HepG2 (cell line): ENCODE measurements around the gene ANKS4B. TPM values are rescaled to one million over a fixed set of nuclear protein-coding genes. Genes with fewer than 3 reads are reported as not detected.

Source experiments
- ARNT ChIP-seq: fragments of 450-650 bp; IDR thresholded peaks from 2 replicates; pipeline ENCODE4 v1.6.1; 2017
- DNMT1 ChIP-seq: sonication (generic); formaldehyde crosslinking; IDR thresholded peaks from 2 replicates; pipeline ENCODE4 v1.5.1; 2020; ENCODE audit warnings: mild to moderate bottlenecking, missing genetic modification reagents
- HOXA5 ChIP-seq: sonication (generic); formaldehyde crosslinking; IDR thresholded peaks from 2 replicates; pipeline ENCODE4 v1.4.0; 2020; ENCODE audit warnings: missing genetic modification reagents
- MTA1 ChIP-seq: sonication (generic); formaldehyde crosslinking; IDR thresholded peaks from 2 replicates; pipeline ENCODE4 v1.4.0; 2020; ENCODE audit warnings: missing genetic modification reagents, mild to moderate bottlenecking, borderline replicate concordance
- RARA ChIP-seq: IDR thresholded peaks from 2 replicates; pipeline ENCODE4 v1.6.1; 2016; ENCODE audit warnings: missing genetic modification reagents, missing compliant biosample characterization
- RARG ChIP-seq: sonication (generic); formaldehyde crosslinking; IDR thresholded peaks from 2 replicates; pipeline ENCODE4 v1.4.0; 2020; ENCODE audit warnings: low read depth, mild to moderate bottlenecking, missing genetic modification reagents
- RCOR2 ChIP-seq: IDR thresholded peaks from 2 replicates; pipeline ENCODE4 v1.6.1; 2016; ENCODE audit warnings: missing biosample characterization, missing genetic modification reagents
- SALL1 ChIP-seq: sonication (generic); formaldehyde crosslinking; IDR thresholded peaks from 2 replicates; pipeline ENCODE4 v1.8.0; 2022; ENCODE audit warnings: mild to moderate bottlenecking, missing genetic modification reagents
- ZFYVE20 ChIP-seq: sonication (generic); formaldehyde crosslinking; IDR thresholded peaks from 2 replicates; pipeline ENCODE4 v1.8.0; 2023; ENCODE audit warnings: low read depth, mild to moderate bottlenecking, moderate library complexity, missing genetic modification reagents, borderline replicate concordance
- ZNF264 ChIP-seq: sonication (generic); formaldehyde crosslinking; IDR thresholded peaks from 2 replicates; pipeline ENCODE4 v1.4.0; 2020; ENCODE audit warnings: missing genetic modification reagents
- ZNF564 ChIP-seq: sonication (generic); formaldehyde crosslinking; IDR thresholded peaks from 2 replicates; pipeline ENCODE4 v1.8.1; 2023; ENCODE audit warnings: mild to moderate bottlenecking, missing genetic modification reagents
- ZNF598 ChIP-seq: sonication (generic); formaldehyde crosslinking; IDR thresholded peaks from 2 replicates; pipeline ENCODE4 v1.5.1; 2020; ENCODE audit warnings: mild to moderate bottlenecking, missing genetic modification reagents, borderline replicate concordance
- ZNF775 ChIP-seq: sonication (generic); formaldehyde crosslinking; IDR thresholded peaks from 2 replicates; pipeline ENCODE4 v1.4.0; 2020; ENCODE audit warnings: missing genetic modification reagents, mild to moderate bottlenecking, moderate library complexity, borderline replicate concordance
- polyA plus RNA-seq, 8 experiments: library from polyadenylated mRNA; depleted of rRNA in 3 of 8; stranded (reverse) in 7 of 8; unstranded in 1 of 8; fragments of >200 nt; fragmentation: Illumina TruSeq in 4 of 8; extraction: Trizol in 4 of 8; gene quantifications; 2 replicates each; pipeline versions ENCODE4 v1.2.1 to v1.2.3, GENCODE V29; 2011 to 2016; ENCODE audit warnings: low read depth in 4 of 8, missing spikeins in 1 of 8, mixed read lengths in 1 of 8; ENCODE audit not compliant: insufficient read depth in 1 of 8
- total RNA-seq, 5 experiments: library from RNA; depleted of rRNA; stranded (reverse); fragments of >200 nt; fragmentation: Illumina TruSeq; extraction: Trizol; gene quantifications; 2 replicates each; pipeline ENCODE4 v1.2.3, GENCODE V29; 2016; ENCODE audit warnings: low read depth in 1 of 5
- TF ChIP-seq, protein P1 (sequence below): sonication (generic); formaldehyde crosslinking; IDR thresholded peaks from 2 replicates; pipeline ENCODE4 v1.5.0; 2020; ENCODE audit warnings: mild to moderate bottlenecking, missing genetic modification reagents
- TF ChIP-seq, protein P2 (sequence below): sonication (generic); formaldehyde crosslinking; IDR thresholded peaks from 2 replicates; pipeline ENCODE4 v1.4.0; 2020; ENCODE audit warnings: mild to moderate bottlenecking, missing genetic modification reagents
- TF ChIP-seq, protein P3 (sequence below): sonication (generic); formaldehyde crosslinking; IDR thresholded peaks from 2 replicates; pipeline ENCODE4 v1.5.0; 2020; ENCODE audit warnings: missing genetic modification reagents
- TF ChIP-seq, protein P4 (sequence below): sonication (generic); formaldehyde crosslinking; conservative IDR thresholded peaks from 2 replicates; pipeline ENCODE4 v1.4.0; 2020; ENCODE audit warnings: missing genetic modification reagents
- TF ChIP-seq, protein P5 (sequence below): sonication (generic); formaldehyde crosslinking; IDR thresholded peaks from 2 replicates; pipeline ENCODE4 v1.4.0; 2020; ENCODE audit warnings: missing genetic modification reagents, mild to moderate bottlenecking, borderline replicate concordance
- TF ChIP-seq, protein P6 (sequence below): sonication (generic); formaldehyde crosslinking; IDR thresholded peaks from 2 replicates; pipeline ENCODE4 v1.4.0; 2020; ENCODE audit warnings: missing genetic modification reagents, borderline replicate concordance

Gene ANKS4B
- total and polyA plus RNA-seq, 2 of the 13 experiments (the other 11 are each of a cell fraction or from before 2014, with no cell fraction given): 6.5 to 30.0 TPM

DNA sequence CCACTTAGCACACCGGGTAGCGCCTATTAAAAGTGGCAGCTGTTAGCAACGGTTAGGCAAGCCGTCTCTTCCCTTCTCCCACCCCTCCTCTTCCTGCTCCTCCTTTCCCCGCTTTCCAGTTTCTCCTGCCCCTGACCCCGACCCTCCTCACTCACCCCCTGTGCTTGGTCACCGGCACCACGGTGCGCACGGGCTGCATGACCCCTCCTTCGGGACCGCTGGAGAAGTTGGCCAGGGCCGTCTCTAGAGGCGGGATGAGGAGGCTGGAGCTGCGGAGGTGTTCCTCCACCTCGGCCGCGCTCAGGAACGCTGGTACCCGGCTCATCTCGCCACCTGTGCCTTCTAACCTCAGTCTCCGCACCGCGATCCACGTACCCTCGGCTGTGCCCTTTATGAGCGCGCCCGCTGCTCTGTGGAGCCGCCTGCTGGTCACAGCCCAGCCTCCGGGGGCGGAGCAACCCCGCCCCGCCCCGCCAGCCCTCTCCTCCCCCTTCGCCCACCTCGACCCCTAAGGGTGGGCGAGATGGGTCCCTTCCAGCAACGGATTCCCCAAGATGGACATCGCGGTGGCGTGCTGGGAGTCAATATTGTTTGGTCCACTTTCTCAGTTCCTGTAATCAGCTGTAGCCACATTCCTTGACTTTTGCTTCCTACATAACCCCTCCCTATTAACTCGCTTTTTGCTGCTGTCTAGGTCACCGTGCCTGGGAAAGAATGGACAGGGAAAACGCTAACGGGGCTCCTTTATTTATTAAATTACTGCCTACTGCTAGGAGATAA is 44.6 kb downstream of the ANKS4B start, which contains the start of gene CRYM (continued):
- TF ChIP-seq, protein P1, sequence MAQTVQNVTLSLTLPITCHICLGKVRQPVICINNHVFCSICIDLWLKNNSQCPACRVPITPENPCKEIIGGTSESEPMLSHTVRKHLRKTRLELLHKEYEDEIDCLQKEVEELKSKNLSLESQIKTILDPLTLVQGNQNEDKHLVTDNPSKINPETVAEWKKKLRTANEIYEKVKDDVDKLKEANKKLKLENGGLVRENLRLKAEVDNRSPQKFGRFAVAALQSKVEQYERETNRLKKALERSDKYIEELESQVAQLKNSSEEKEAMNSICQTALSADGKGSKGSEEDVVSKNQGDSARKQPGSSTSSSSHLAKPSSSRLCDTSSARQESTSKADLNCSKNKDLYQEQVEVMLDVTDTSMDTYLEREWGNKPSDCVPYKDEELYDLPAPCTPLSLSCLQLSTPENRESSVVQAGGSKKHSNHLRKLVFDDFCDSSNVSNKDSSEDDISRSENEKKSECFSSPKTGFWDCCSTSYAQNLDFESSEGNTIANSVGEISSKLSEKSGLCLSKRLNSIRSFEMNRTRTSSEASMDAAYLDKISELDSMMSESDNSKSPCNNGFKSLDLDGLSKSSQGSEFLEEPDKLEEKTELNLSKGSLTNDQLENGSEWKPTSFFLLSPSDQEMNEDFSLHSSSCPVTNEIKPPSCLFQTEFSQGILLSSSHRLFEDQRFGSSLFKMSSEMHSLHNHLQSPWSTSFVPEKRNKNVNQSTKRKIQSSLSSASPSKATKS (CRISPR knock-in tag): no peak
- TF ChIP-seq ZFYVE20 (CRISPR knock-in tag): peak; percentile 65; the same call in 1 of the 2 replicates
- peak; percentile 94 for TF ChIP-seq DNMT1 (CRISPR knock-in tag)
- TF ChIP-seq MTA1 (CRISPR knock-in tag): peak; percentile 93; the same call in 1 of the 2 replicates
- TF ChIP-seq, protein P2, sequence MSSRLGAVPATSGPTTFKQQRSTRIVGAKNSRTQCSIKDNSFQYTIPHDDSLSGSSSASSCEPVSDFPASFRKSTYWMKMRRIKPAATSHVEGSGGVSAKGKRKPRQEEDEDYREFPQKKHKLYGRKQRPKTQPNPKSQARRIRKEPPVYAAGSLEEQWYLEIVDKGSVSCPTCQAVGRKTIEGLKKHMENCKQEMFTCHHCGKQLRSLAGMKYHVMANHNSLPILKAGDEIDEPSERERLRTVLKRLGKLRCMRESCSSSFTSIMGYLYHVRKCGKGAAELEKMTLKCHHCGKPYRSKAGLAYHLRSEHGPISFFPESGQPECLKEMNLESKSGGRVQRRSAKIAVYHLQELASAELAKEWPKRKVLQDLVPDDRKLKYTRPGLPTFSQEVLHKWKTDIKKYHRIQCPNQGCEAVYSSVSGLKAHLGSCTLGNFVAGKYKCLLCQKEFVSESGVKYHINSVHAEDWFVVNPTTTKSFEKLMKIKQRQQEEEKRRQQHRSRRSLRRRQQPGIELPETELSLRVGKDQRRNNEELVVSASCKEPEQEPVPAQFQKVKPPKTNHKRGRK (CRISPR knock-in tag): peak; percentile 71
- 0 out of 2 replicates have a peak, but pooled peaks have one; percentile 56 for TF ChIP-seq RARG (CRISPR knock-in tag)
- peak; percentile 66 for TF ChIP-seq RARA (CRISPR knock-in tag)
- TF ChIP-seq, protein P3, sequence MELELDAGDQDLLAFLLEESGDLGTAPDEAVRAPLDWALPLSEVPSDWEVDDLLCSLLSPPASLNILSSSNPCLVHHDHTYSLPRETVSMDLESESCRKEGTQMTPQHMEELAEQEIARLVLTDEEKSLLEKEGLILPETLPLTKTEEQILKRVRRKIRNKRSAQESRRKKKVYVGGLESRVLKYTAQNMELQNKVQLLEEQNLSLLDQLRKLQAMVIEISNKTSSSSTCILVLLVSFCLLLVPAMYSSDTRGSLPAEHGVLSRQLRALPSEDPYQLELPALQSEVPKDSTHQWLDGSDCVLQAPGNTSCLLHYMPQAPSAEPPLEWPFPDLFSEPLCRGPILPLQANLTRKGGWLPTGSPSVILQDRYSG (CRISPR knock-in tag): no peak
- TF ChIP-seq, protein P4, sequence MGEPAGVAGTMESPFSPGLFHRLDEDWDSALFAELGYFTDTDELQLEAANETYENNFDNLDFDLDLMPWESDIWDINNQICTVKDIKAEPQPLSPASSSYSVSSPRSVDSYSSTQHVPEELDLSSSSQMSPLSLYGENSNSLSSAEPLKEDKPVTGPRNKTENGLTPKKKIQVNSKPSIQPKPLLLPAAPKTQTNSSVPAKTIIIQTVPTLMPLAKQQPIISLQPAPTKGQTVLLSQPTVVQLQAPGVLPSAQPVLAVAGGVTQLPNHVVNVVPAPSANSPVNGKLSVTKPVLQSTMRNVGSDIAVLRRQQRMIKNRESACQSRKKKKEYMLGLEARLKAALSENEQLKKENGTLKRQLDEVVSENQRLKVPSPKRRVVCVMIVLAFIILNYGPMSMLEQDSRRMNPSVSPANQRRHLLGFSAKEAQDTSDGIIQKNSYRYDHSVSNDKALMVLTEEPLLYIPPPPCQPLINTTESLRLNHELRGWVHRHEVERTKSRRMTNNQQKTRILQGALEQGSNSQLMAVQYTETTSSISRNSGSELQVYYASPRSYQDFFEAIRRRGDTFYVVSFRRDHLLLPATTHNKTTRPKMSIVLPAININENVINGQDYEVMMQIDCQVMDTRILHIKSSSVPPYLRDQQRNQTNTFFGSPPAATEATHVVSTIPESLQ: 0 out of 2 replicates have a peak, but pooled peaks have one; percentile 60
- TF ChIP-seq RCOR2 (CRISPR knock-in tag): 0 out of 2 replicates have a peak, but pooled peaks have one; percentile 46
- TF ChIP-seq ARNT: no peak
- 0 out of 2 replicates have a peak, but pooled peaks have one; percentile 24 for TF ChIP-seq ZNF264 (CRISPR knock-in tag)
- TF ChIP-seq, protein P5, sequence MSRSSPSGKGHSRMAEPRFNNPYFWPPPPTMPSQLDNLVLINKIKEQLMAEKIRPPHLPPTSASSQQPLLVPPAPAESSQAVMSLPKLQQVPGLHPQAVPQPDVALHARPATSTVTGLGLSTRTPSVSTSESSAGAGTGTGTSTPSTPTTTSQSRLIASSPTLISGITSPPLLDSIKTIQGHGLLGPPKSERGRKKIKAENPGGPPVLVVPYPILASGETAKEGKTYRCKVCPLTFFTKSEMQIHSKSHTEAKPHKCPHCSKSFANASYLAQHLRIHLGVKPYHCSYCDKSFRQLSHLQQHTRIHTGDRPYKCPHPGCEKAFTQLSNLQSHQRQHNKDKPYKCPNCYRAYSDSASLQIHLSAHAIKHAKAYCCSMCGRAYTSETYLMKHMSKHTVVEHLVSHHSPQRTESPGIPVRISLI (CRISPR knock-in tag): peak; percentile 78; the same call in 1 of the 2 replicates
- peak; percentile 70; the same call in 1 of the 2 replicates for TF ChIP-seq ZNF775 (CRISPR knock-in tag)
- peak; percentile 37; the same call in 1 of the 2 replicates for TF ChIP-seq ZNF564 (CRISPR knock-in tag)
- peak; percentile 72; the same call in 1 of the 2 replicates for TF ChIP-seq HOXA5 (CRISPR knock-in tag)
- TF ChIP-seq, protein P6, sequence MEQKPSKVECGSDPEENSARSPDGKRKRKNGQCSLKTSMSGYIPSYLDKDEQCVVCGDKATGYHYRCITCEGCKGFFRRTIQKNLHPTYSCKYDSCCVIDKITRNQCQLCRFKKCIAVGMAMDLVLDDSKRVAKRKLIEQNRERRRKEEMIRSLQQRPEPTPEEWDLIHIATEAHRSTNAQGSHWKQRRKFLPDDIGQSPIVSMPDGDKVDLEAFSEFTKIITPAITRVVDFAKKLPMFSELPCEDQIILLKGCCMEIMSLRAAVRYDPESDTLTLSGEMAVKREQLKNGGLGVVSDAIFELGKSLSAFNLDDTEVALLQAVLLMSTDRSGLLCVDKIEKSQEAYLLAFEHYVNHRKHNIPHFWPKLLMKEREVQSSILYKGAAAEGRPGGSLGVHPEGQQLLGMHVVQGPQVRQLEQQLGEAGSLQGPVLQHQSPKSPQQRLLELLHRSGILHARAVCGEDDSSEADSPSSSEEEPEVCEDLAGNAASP (CRISPR knock-in tag): peak; percentile 84
- TF ChIP-seq ZNF598 (CRISPR knock-in tag): no peak
- peak; percentile 92 for TF ChIP-seq SALL1 (CRISPR knock-in tag)
